ENCODE data around the gene SLC16A9.
A peak's percentile ranks its signal among the peaks of the same experiment; 100 is the strongest.

Gene SLC16A9

GRCh38 chr10:59754951-59755350 lies 45.3 kb upstream of the SLC16A9 start (continued):
- TF ChIP-seq, protein P1, sequence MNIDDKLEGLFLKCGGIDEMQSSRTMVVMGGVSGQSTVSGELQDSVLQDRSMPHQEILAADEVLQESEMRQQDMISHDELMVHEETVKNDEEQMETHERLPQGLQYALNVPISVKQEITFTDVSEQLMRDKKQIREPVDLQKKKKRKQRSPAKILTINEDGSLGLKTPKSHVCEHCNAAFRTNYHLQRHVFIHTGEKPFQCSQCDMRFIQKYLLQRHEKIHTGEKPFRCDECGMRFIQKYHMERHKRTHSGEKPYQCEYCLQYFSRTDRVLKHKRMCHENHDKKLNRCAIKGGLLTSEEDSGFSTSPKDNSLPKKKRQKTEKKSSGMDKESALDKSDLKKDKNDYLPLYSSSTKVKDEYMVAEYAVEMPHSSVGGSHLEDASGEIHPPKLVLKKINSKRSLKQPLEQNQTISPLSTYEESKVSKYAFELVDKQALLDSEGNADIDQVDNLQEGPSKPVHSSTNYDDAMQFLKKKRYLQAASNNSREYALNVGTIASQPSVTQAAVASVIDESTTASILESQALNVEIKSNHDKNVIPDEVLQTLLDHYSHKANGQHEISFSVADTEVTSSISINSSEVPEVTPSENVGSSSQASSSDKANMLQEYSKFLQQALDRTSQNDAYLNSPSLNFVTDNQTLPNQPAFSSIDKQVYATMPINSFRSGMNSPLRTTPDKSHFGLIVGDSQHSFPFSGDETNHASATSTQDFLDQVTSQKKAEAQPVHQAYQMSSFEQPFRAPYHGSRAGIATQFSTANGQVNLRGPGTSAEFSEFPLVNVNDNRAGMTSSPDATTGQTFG (tag by site-specific recombination; IDR thresholded peaks at IDR 0.05; ENCODE audit: borderline replicate concordance), result no peak
- no peak for TF ChIP-seq ZNF830 (tag by site-specific recombination; IDR thresholded peaks at IDR 0.05; ENCODE audit: low read depth)
- no peak for TF ChIP-seq ZNF510 (tag by site-specific recombination; IDR thresholded peaks at IDR 0.05; ENCODE audit: insufficient replicate concordance)
- TF ChIP-seq IKZF3 (tag by site-specific recombination; IDR thresholded peaks at IDR 0.05), result no peak

DNA sequence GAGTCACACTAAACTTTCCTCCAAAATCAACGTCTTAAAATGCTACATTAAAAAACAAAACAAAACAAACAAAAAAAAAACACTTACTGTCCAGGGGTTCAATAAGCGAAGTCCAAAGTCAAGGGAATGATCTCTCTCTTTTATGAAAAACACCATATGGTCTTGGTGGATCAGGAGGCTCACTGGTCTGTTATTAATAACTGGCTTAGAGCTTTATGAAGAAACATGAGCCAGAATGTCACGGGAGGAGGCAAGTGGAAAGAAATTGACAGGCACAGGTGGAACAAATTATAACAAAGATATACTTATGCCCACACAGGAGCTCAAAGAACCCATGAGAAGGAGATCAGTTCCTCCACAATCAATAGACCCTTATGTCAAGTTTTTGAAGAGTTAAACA lies 43.6 kb upstream of the SLC16A9 start, which contains the start of gene MRLN:
Gene MRLN, minus strand, starts transcription at position 189 of the 400 bp plus-strand sequence.
- TF ChIP-seq ZXDB (tag by site-specific recombination; IDR thresholded peaks at IDR 0.05) (no peak), BCL11A (tag by site-specific recombination; IDR thresholded peaks at IDR 0.05; ENCODE audit: low read depth) (no peak), ZNF324 (tag by site-specific recombination; IDR thresholded peaks at IDR 0.05) (no peak), ZNF555 (tag by site-specific recombination; conservative IDR thresholded peaks at IDR 0.05) (no peak), ZNF16 (tag by site-specific recombination; IDR thresholded peaks at IDR 0.05; ENCODE audit: low read depth) (no peak), ZNF658 (tag by site-specific recombination; IDR thresholded peaks at IDR 0.05) (no peak), ZNF211 (tag by site-specific recombination; IDR thresholded peaks at IDR 0.05; ENCODE audit: low read depth) (no peak), TRIM28 (IDR thresholded peaks at IDR 0.05; ENCODE audit: borderline replicate concordance, low read length) (no peak), YY2 (tag by site-specific recombination; IDR thresholded peaks at IDR 0.05) (no peak), ZNF311 (tag by site-specific recombination; IDR thresholded peaks at IDR 0.05; ENCODE audit: borderline replicate concordance) (no peak), HOXD13 (CRISPR knock-in tag; IDR thresholded peaks at IDR 0.05; ENCODE audit: borderline replicate concordance) (no peak), GLI2 (tag by site-specific recombination; IDR thresholded peaks at IDR 0.05; ENCODE audit: borderline replicate concordance, low read depth) (no peak), KLF10 (tag by site-specific recombination; IDR thresholded peaks at IDR 0.05) (no peak)
- H3K4me3 ChIP-seq (ENCODE audit: low read depth, low read length), result no peak within 1 kb of the TSS
- H3K27ac ChIP-seq (ENCODE audit: extremely low read depth, low read depth, low read length), result no peak within 1 kb of the TSS
- H3K36me3 ChIP-seq (ENCODE audit: control insufficient read depth in 2 of 2, insufficient read depth in 1 of 2, low read length in 2 of 2), result no peaks in the 10 kb centered on the region
- CTCF ChIA-PET, result interaction anchor here (0.6 kb wide), 1 partner anchor 292 kb away, joined by 3 read pairs; no protein-coding TSS in a partner anchor
- H3K4me1 ChIP-seq (ENCODE audit: control insufficient read depth, insufficient read depth, low read length), result no peaks in the 10 kb centered on the region
- POLR2A ChIA-PET, result no interaction called here
- no peaks in the 10 kb centered on the region for H3K9me3 ChIP-seq (ENCODE audit: control insufficient read depth, insufficient read depth, low read depth, low read length)

- Histone ChIP-seq H3K4me3 (ENCODE audit: low read depth, low read length) (no peak overlapping the region), H3K9me3 (ENCODE audit: control insufficient read depth, insufficient read depth, low read depth, low read length) (no peaks in the 10 kb centered on the region), H3K36me3 (ENCODE audit: control insufficient read depth in 2 of 2, insufficient read depth in 1 of 2, low read length in 2 of 2) (no peaks in the 10 kb centered on the region), H3K27ac (ENCODE audit: extremely low read depth, low read depth, low read length) (no peak overlapping the region), H3K4me1 (ENCODE audit: control insufficient read depth, insufficient read depth, low read length) (no peaks in the 10 kb centered on the region)
- ChIA-PET CTCF (no interaction called here), POLR2A (no interaction called here)
- peak; percentile 29; the same call in 1 of the 2 replicates for TF ChIP-seq ZNF768 (tag by site-specific recombination; IDR thresholded peaks at IDR 0.05)
- TF ChIP-seq, protein P2, sequence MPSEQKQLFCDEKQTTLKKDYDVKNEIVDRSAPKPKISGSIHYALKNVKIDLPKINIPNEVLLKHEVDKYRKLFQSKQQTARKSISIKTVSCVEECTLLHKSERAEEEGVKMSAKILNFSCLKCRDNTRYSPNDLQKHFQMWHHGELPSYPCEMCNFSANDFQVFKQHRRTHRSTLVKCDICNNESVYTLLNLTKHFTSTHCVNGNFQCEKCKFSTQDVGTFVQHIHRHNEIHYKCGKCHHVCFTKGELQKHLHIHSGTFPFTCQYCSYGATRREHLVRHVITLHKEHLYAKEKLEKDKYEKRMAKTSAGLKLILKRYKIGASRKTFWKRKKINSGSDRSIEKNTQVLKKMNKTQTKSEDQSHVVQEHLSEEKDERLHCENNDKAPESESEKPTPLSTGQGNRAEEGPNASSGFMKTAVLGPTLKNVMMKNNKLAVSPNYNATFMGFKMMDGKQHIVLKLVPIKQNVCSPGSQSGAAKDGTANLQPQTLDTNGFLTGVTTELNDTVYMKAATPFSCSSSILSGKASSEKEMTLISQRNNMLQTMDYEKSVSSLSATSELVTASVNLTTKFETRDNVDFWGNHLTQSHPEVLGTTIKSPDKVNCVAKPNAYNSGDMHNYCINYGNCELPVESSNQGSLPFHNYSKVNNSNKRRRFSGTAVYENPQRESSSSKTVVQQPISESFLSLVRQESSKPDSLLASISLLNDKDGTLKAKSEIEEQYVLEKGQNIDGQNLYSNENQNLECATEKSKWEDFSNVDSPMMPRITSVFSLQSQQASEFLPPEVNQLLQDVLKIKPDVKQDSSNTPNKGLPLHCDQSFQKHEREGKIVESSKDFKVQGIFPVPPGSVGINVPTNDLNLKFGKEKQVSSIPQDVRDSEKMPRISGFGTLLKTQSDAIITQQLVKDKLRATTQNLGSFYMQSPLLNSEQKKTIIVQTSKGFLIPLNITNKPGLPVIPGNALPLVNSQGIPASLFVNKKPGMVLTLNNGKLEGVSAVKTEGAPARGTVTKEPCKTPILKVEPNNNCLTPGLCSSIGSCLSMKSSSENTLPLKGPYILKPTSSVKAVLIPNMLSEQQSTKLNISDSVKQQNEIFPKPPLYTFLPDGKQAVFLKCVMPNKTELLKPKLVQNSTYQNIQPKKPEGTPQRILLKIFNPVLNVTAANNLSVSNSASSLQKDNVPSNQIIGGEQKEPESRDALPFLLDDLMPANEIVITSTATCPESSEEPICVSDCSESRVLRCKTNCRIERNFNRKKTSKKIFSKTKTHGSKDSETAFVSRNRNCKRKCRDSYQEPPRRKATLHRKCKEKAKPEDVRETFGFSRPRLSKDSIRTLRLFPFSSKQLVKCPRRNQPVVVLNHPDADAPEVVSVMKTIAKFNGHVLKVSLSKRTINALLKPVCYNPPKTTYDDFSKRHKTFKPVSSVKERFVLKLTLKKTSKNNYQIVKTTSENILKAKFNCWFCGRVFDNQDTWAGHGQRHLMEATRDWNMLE (tag by site-specific recombination; conservative IDR thresholded peaks at IDR 0.05; ENCODE audit: low read depth), result no peak
Observed at GRCh38 chr10:59752278-59752940, 42.8 kb upstream of the SLC16A9 start.
